K562 (cell line): ENCODE results near the gene DCXR. TPM values are rescaled to one million over a fixed set of nuclear protein-coding genes. Genes with fewer than 3 reads are reported as not detected.
A peak's percentile ranks its signal among the peaks of the same experiment; 100 is the strongest.

Experiments
- HLTF ChIP-seq: fragments of 450-650 bp; IDR thresholded peaks from 2 replicates; pipeline ENCODE4 v1.6.1; 2016
- HOXB6 ChIP-seq: fragments of 250-450 bp; sonication (Bioruptor Pico); IDR thresholded peaks from 2 replicates; pipeline ENCODE4 v1.5.1; 2022; ENCODE audit warnings: mild to moderate bottlenecking, borderline replicate concordance
- PHF21A ChIP-seq: fragments of 450-650 bp; IDR thresholded peaks from 2 replicates; pipeline ENCODE4 v1.6.1; 2017; ENCODE audit warnings: low read depth, borderline replicate concordance
- TSHZ1 ChIP-seq: fragments of 250-450 bp; sonication (Bioruptor Pico); IDR thresholded peaks from 2 replicates; pipeline ENCODE4 v1.4.0; 2020; ENCODE audit warnings: mild to moderate bottlenecking, moderate library complexity
- ZBTB33 ChIP-seq: sonication (generic); formaldehyde crosslinking; IDR thresholded peaks from 2 replicates; pipeline ENCODE4 v1.8.1; 2023; ENCODE audit warnings: mild to moderate bottlenecking, missing genetic modification reagents
- ZNF184 ChIP-seq: sonication (generic); formaldehyde crosslinking; IDR thresholded peaks from 2 replicates; pipeline ENCODE4 v1.5.0; 2020; ENCODE audit warnings: missing genetic modification reagents
- ZNF589 ChIP-seq: fragments of 200-800 bp; sonication (Bioruptor generic); IDR thresholded peaks from 2 replicates; pipeline ENCODE4 v1.6.1; 2016; ENCODE audit warnings: low read depth, missing genetic modification characterization, missing compliant biosample characterization
- polyA plus RNA-seq, 8 experiments: library from polyadenylated mRNA; depleted of rRNA in 4 of 8; stranded (reverse) in 5 of 8; unstranded in 3 of 8; fragments of >200 nt; fragmentation: Nextera tagmentation in 2 of 8; fragmentation: Illumina TruSeq in 1 of 8; extraction: Ambion mirVana in 2 of 8; extraction: Trizol in 1 of 8; gene quantifications; 2 replicates each; pipeline versions ENCODE4 v1.2.1 to v1.2.3, GENCODE V29; 2011 to 2014; ENCODE audit warnings: inconsistent platforms in 1 of 8, missing spikeins in 1 of 8
- total RNA-seq, 7 experiments: library from RNA; depleted of rRNA in 6 of 7; stranded (reverse); fragments of >200 nt in 6 of 7; fragmentation: Illumina TruSeq in 2 of 7; extraction: Trizol in 2 of 7; gene quantifications; 2 replicates each; pipeline versions ENCODE4 v1.2.1 to v1.2.3, GENCODE V29; 2011 to 2021; ENCODE audit warnings: low replicate concordance in 1 of 7
- TF ChIP-seq, protein P1 (sequence below): fragments of 200-800 bp; sonication (Bioruptor generic); IDR thresholded peaks from 2 replicates; pipeline ENCODE4 v1.6.1; 2016; ENCODE audit warnings: missing genetic modification characterization, missing compliant biosample characterization
- TF ChIP-seq, protein P2 (sequence below): fragments of 250-450 bp; sonication (Bioruptor Pico); IDR thresholded peaks from 2 replicates; pipeline ENCODE4 v1.8.0; 2022; ENCODE audit warnings: inconsistent platforms
- TF ChIP-seq, protein P3 (sequence below): fragments of 250-450 bp; sonication (Bioruptor Pico); IDR thresholded peaks from 2 replicates; pipeline ENCODE4 v1.5.0; 2021; ENCODE audit warnings: mild to moderate bottlenecking, moderate library complexity

Gene DCXR
- total and polyA plus RNA-seq, 9 of the 15 experiments (the other 6 are each of a cell fraction or from before 2014, with no cell fraction given): 21.3 to 274 (median 156) TPM

- TF ChIP-seq TSHZ1 (CRISPR knock-in tag) (no peak), PHF21A (no peak), HLTF (no peak), ZNF589 (CRISPR knock-in tag) (no peak), ZBTB33 (CRISPR knock-in tag) (peak; percentile 94), HOXB6 (CRISPR knock-in tag) (no peak), ZNF184 (CRISPR knock-in tag) (no peak)
- TF ChIP-seq, protein P1, sequence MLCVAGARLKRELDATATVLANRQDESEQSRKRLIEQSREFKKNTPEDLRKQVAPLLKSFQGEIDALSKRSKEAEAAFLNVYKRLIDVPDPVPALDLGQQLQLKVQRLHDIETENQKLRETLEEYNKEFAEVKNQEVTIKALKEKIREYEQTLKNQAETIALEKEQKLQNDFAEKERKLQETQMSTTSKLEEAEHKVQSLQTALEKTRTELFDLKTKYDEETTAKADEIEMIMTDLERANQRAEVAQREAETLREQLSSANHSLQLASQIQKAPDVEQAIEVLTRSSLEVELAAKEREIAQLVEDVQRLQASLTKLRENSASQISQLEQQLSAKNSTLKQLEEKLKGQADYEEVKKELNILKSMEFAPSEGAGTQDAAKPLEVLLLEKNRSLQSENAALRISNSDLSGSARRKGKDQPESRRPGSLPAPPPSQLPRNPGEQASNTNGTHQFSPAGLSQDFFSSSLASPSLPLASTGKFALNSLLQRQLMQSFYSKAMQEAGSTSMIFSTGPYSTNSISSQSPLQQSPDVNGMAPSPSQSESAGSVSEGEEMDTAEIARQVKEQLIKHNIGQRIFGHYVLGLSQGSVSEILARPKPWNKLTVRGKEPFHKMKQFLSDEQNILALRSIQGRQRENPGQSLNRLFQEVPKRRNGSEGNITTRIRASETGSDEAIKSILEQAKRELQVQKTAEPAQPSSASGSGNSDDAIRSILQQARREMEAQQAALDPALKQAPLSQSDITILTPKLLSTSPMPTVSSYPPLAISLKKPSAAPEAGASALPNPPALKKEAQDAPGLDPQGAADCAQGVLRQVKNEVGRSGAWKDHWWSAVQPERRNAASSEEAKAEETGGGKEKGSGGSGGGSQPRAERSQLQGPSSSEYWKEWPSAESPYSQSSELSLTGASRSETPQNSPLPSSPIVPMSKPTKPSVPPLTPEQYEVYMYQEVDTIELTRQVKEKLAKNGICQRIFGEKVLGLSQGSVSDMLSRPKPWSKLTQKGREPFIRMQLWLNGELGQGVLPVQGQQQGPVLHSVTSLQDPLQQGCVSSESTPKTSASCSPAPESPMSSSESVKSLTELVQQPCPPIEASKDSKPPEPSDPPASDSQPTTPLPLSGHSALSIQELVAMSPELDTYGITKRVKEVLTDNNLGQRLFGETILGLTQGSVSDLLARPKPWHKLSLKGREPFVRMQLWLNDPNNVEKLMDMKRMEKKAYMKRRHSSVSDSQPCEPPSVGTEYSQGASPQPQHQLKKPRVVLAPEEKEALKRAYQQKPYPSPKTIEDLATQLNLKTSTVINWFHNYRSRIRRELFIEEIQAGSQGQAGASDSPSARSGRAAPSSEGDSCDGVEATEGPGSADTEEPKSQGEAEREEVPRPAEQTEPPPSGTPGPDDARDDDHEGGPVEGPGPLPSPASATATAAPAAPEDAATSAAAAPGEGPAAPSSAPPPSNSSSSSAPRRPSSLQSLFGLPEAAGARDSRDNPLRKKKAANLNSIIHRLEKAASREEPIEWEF (CRISPR knock-in tag): no peak
- TF ChIP-seq, protein P2, sequence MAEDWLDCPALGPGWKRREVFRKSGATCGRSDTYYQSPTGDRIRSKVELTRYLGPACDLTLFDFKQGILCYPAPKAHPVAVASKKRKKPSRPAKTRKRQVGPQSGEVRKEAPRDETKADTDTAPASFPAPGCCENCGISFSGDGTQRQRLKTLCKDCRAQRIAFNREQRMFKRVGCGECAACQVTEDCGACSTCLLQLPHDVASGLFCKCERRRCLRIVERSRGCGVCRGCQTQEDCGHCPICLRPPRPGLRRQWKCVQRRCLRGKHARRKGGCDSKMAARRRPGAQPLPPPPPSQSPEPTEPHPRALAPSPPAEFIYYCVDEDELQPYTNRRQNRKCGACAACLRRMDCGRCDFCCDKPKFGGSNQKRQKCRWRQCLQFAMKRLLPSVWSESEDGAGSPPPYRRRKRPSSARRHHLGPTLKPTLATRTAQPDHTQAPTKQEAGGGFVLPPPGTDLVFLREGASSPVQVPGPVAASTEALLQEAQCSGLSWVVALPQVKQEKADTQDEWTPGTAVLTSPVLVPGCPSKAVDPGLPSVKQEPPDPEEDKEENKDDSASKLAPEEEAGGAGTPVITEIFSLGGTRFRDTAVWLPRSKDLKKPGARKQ: no peak
- TF ChIP-seq, protein P3, sequence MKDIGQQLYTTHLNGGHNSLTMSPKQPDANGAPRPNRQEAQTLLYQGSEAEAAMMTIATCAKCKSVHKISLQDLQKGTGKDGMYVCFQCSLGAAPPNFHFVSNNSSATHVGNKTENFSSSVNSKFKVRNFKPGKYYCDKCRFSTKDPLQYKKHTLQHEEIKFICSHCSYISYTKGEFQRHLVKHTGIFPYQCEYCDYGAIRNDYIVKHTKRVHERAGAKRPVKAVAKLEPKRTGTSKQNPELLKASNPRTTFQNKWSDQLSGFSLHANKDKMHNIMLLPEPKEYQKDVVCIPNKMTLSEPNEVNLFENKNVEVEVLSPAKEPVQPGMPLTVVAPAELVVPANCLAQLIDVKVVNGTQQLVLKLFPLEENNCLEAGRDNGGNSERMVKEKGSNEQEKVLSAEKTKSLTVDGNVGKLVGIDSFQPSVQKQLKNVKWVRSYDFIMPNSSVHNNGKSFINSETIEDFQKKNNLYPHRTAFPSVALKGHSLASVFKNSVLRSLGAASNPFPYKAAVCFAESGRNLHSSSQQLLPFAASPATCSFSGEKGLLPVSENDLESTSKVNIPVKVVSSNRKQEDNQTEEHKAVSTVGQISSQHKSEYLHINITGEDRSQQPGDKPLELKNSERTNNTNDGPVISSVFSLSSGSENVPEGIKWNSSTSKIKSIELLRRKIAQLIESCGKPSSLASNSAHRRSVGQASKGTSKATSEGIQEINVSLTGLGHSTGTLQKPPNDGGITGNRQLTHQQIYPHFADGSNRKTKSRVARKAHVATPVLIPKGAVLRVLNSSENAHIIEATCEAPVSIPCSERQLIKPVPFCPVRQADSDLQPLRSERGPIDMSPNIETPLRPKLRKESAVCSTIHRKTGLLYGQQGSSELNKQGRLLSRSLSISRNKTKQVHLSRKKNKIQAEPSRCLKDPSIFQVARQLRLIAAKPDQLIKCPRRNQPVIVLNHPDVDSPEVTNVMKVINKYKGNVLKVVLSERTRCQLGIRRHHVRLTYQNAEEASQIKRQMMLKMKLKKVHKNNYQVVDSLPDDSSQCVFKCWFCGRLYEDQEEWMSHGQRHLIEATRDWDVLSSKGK: no peak
Measured at GRCh38 chr17:82077617-82078358, 40.3 kb upstream of the DCXR start (continued).
